DOHH2 (cell line): ENCODE data around the gene NR1I3.
A peak's percentile ranks its signal among the peaks of the same experiment; 100 is the strongest.

ENCODE experiments used
- H3F3A ChIP-seq: fragments of 200-600 bp; sonication (generic), shearing (Covaris generic); 2 replicates; pipeline ENCODE4 v1.6.0; 2016; ENCODE audit warnings: antibody characterized with exemption, mild to moderate bottlenecking; ENCODE audit not compliant: control insufficient read depth, insufficient read depth
- H3K27ac ChIP-seq: fragments of 200-600 bp; sonication (generic); 2 replicates; pipeline ENCODE4 v1.5.1; 2014; ENCODE audit warnings: low read depth, mild to moderate bottlenecking, low read length, moderate library complexity
- H3K27me3 ChIP-seq: fragments of 200-600 bp; sonication (generic); 2 replicates; pipeline ENCODE4 v1.6.1; 2014; ENCODE audit warnings: mild to moderate bottlenecking, low read length, mixed read lengths; ENCODE audit not compliant: control insufficient read depth
- H3K36me3 ChIP-seq: fragments of 200-600 bp; sonication (generic); 2 replicates; pipeline ENCODE4 v1.6.1; 2014; ENCODE audit warnings: mild to moderate bottlenecking, low read length, moderate library complexity, mixed read lengths; ENCODE audit not compliant: control insufficient read depth
- H3K4me1 ChIP-seq: fragments of 200-600 bp; sonication (generic); 2 replicates; pipeline ENCODE4 v1.6.1; 2014; ENCODE audit warnings: mild to moderate bottlenecking, low read length, mixed read lengths; ENCODE audit not compliant: control insufficient read depth
- H3K4me2 ChIP-seq: fragments of 200-600 bp; sonication (generic); 2 replicates; pipeline ENCODE4 v1.6.0; 2014; ENCODE audit warnings: mild to moderate bottlenecking, low read length, moderate library complexity
- H3K4me3 ChIP-seq: fragments of 200-600 bp; sonication (generic); 2 replicates; pipeline ENCODE4 v1.5.1; 2014; ENCODE audit warnings: mild to moderate bottlenecking, low read length, mixed read lengths
- H3K79me2 ChIP-seq: fragments of 200-600 bp; sonication (generic); 2 replicates; pipeline ENCODE4 v1.6.1; 2014; ENCODE audit warnings: mild to moderate bottlenecking, low read length, mixed read lengths; ENCODE audit not compliant: control insufficient read depth
- H3K9me2 ChIP-seq: fragments of 200-600 bp; sonication (generic); replicated peaks from 2 replicates; pipeline ENCODE4 v1.6.1; 2014; ENCODE audit warnings: mild to moderate bottlenecking, low read length, mixed read lengths; ENCODE audit not compliant: control insufficient read depth
- H3K9me3 ChIP-seq: fragments of 200-600 bp; sonication (generic); 2 replicates; pipeline ENCODE4 v1.6.1; 2014; ENCODE audit warnings: antibody characterized with exemption, low read length, mixed read lengths; ENCODE audit not compliant: control insufficient read depth, insufficient read depth
- H4K20me1 ChIP-seq: fragments of 200-600 bp; sonication (generic); 2 replicates; pipeline ENCODE4 v1.6.0; 2014; ENCODE audit warnings: low read depth, mild to moderate bottlenecking, antibody characterized with exemption, low read length, moderate library complexity; ENCODE audit not compliant: control insufficient read depth, insufficient read depth
- EZH2phosphoT487 ChIP-seq: fragments of 200-600 bp; sonication (generic); IDR thresholded peaks from 2 replicates; pipeline ENCODE4 v1.6.1; 2017; ENCODE audit warnings: borderline replicate concordance, mild to moderate bottlenecking, antibody characterized with exemption, low read length, moderate library complexity, mixed read lengths
- TF ChIP-seq, protein P1 (sequence below): fragments of 200-600 bp; sonication (generic); IDR thresholded peaks from one replicate; pipeline ENCODE4 v1.5.1; 2014; ENCODE audit warnings: antibody characterized with exemption, mild to moderate bottlenecking, low read depth, low read length; ENCODE audit not compliant: poor library complexity, severe bottlenecking

The NR1I3 gene

DNA sequence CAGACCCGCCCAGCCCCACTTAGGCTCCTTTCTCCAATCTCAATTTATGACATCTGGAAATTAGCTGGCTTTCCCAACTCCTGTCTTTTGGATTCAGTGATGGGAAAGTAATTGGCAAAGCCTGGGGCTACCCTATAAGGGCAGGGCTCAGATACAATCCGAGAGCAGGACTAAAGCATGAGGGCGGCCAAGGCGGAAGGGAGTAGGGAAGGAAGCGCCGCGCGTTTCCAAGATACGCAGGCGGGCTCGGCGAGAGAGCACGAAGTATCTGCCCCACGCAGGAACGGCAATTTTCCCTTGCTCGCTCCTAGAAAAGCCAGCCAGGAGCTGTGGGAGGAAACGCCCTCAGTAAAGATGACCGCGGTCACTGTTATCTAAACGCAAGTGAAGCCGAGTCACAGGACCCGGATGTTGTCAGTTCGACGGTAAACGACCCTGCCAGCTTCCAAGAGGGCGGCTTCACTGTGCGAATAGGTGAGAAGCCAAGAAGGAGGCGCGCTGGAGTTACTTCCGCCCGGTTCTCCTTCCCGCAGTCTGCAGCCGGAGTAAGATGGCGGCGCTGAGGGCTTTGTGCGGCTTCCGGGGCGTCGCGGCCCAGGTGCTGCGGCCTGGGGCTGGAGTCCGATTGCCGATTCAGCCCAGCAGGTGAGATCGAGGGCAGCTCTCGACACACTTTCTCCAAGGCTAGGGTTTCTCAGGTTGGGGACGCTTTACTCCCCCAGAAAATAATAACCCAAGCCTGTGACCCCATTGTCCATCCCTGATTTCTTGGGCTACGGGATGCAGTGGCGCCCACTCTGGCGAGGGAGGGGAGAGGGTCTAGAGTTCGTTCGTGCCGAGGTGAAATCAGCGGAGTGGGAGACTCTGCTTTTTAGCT, 35.9 kb downstream of the NR1I3 start, which contains the start of gene NDUFS2:
NDUFS2 (plus strand) TSS at position 532 of the 877 bp plus-strand sequence; CDS start at position 551, 19 bp downstream.
- Histone ChIP-seq H3K4me2 (peak within 1 kb of the TSS; percentile 92), H3K79me2 (peaks cover 18% of the 10 kb centered on the region), H3K27me3 (no peaks in the 10 kb centered on the region), H3F3A (peaks cover 2% of the 10 kb centered on the region; the same call in 1 of the 2 replicates), H3K36me3 (peaks cover 35% of the 10 kb centered on the region), H3K4me1 (peaks cover 38% of the 10 kb centered on the region), H3K9me3 (no peaks in the 10 kb centered on the region), H3K9me2 (no peaks in the 10 kb centered on the region), H4K20me1 (no peaks in the 10 kb centered on the region), H3K4me3 (peak within 1 kb of the TSS; percentile 95), H3K27ac (peak within 1 kb of the TSS; percentile 54)
- TF ChIP-seq, protein P1, sequence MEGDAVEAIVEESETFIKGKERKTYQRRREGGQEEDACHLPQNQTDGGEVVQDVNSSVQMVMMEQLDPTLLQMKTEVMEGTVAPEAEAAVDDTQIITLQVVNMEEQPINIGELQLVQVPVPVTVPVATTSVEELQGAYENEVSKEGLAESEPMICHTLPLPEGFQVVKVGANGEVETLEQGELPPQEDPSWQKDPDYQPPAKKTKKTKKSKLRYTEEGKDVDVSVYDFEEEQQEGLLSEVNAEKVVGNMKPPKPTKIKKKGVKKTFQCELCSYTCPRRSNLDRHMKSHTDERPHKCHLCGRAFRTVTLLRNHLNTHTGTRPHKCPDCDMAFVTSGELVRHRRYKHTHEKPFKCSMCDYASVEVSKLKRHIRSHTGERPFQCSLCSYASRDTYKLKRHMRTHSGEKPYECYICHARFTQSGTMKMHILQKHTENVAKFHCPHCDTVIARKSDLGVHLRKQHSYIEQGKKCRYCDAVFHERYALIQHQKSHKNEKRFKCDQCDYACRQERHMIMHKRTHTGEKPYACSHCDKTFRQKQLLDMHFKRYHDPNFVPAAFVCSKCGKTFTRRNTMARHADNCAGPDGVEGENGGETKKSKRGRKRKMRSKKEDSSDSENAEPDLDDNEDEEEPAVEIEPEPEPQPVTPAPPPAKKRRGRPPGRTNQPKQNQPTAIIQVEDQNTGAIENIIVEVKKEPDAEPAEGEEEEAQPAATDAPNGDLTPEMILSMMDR = peak; percentile 64
- no peak for TF ChIP-seq EZH2phosphoT487

DNA sequence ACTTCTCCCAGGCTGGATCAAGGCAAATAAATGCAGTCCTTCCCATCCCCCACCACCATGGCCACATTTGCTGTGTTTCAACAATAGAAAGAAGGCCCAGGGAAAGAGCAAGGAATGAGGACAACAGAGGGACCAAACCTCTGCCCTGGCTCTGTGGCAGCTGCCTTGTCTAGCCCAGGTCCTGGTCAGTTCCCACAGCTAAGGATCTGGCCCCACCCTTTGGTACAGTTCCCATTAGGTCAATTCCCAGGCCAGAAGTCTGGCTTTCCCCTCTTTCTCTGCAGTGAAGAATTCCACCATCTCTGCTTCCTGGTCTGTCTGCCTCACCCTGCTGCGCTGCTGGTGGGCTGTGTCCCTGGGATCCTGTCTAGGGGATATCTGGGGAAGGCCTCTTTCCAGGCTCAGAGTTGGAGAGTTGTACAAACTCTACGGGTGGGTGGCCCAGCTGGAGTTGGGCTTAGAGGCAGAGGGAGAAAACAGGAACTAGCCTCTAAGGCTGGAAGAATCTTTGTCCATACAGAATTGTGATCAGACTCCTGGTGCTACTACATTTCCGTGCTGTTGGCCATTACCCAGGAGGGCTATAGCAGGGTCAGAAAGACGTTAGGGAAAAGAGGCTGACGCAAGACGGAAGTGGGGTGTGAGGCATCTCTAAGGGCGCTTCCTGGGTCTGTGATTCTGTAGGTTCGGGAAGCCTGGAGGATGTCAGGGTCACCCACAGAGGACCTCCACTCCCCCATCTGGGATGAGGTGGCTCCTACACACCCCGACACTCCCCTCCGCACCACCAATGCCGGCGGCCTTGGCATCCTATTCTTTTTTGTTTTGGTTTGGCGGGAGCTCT, 36.8 kb downstream of the NR1I3 start:
- H3K4me2 ChIP-seq = peak overlapping the region; percentile 92
- H3K79me2 ChIP-seq = peaks cover 18% of the 10 kb centered on the region
- H4K20me1 ChIP-seq = no peaks in the 10 kb centered on the region
- no peaks in the 10 kb centered on the region for H3K9me2 ChIP-seq
- H3K4me3 ChIP-seq = peak overlapping the region; percentile 95
- no peaks in the 10 kb centered on the region for H3K27me3 ChIP-seq
- peaks cover 38% of the 10 kb centered on the region for H3K4me1 ChIP-seq
- no peaks in the 10 kb centered on the region for H3K9me3 ChIP-seq
- TF ChIP-seq EZH2phosphoT487 = no peak
- TF ChIP-seq, protein P1 = no peak
- H3K27ac ChIP-seq = peak overlapping the region; percentile 54
- peaks cover 2% of the 10 kb centered on the region; the same call in 1 of the 2 replicates for H3F3A ChIP-seq
- H3K36me3 ChIP-seq = peaks cover 27% of the 10 kb centered on the region

DNA sequence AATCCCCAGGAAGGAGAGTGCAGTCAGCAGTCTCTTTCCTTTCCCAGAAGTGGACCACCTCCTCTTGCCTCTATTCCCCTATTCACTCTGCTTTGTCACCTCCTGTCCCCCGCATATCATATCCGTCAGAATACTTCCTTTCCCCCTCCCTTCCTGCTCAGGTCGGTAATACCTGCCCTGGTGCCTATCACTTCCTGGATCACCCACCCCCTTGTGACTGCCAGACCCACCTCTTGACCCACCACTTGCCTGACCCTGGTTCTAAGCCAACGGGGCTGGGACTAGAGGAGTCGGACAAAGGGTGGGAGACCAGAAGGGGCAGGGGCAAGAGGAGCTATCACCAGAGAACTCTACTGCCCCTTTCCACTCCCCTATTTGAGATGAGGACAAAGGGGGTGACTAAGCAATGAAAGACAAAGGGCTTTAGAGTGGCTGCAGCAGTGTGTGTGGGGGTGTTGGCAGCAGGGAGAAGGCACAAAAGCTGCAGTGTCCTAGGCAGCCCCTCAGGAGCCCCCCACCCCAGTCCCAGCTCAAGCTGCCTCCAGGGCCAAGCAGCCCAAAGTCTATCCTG, 37.5 kb downstream of the NR1I3 start:
- peaks cover 20% of the 10 kb centered on the region for H3K36me3 ChIP-seq
- no peak overlapping the region for H3K27ac ChIP-seq
- no peak overlapping the region for H3K4me3 ChIP-seq
- no peak overlapping the region for H3K4me2 ChIP-seq
- no peaks in the 10 kb centered on the region for H3K9me2 ChIP-seq
- H3K27me3 ChIP-seq = no peaks in the 10 kb centered on the region
- H3K79me2 ChIP-seq = peaks cover 18% of the 10 kb centered on the region
- H4K20me1 ChIP-seq = no peaks in the 10 kb centered on the region
- H3F3A ChIP-seq = peaks cover 2% of the 10 kb centered on the region; the same call in 1 of the 2 replicates
- TF ChIP-seq EZH2phosphoT487 = no peak
- TF ChIP-seq, protein P1 = no peak
- peaks cover 42% of the 10 kb centered on the region for H3K4me1 ChIP-seq
- no peaks in the 10 kb centered on the region for H3K9me3 ChIP-seq
